H1 (cell line): ENCODE data around the gene TAS2R31. TPM values are rescaled to one million over a fixed set of nuclear protein-coding genes. Genes with fewer than 3 reads are reported as not detected.

ENCODE experiments used
- EP300 ChIP-seq, 2 experiments: IDR thresholded peaks; 1 replicate in 1 of 2; 2 replicates in 1 of 2; pipeline ENCODE4 v1.6.1; 2011 to 2012; ENCODE audit warnings: low read depth in 2 of 2, low read length in 2 of 2, mild to moderate bottlenecking in 2 of 2, borderline replicate concordance in 1 of 2, inconsistent platforms in 1 of 2, moderate library complexity in 1 of 2
- RNF2 ChIP-seq: fragments of 200-900, 300-1000 bp; sonication (generic); IDR thresholded peaks from 2 replicates; pipeline ENCODE4 v1.7.1; 2016; ENCODE audit warnings: borderline replicate concordance, low read depth, mild to moderate bottlenecking, antibody characterized with exemption, low read length; ENCODE audit not compliant: poor library complexity, severe bottlenecking; ENCODE audit errors: missing control alignments
- SAP30 ChIP-seq: fragments of 300-600 bp; sonication (generic); IDR thresholded peaks from 2 replicates; pipeline ENCODE4 v1.7.1; 2012; ENCODE audit warnings: low read length, moderate library complexity, mild to moderate bottlenecking, inconsistent platforms; ENCODE audit not compliant: insufficient read depth, insufficient replicate concordance
- polyA plus RNA-seq, 7 experiments: library from polyadenylated mRNA; depleted of rRNA in 3 of 7; stranded (reverse) in 5 of 7; unstranded in 2 of 7; fragments of >200 nt in 5 of 7; fragments of 200-250 nt in 2 of 7; gene quantifications; 1 replicate in 5 of 7; 2 replicates in 1 of 7; 4 replicates in 1 of 7; pipeline versions ENCODE4 v1.2.1 to v1.2.3, GENCODE V29; 2011 to 2013; ENCODE audit warnings: missing spikeins in 2 of 7, mixed read lengths in 2 of 7
- total RNA-seq: library from RNA; stranded (reverse); fragmentation: NEBNext Ultra II Directional; extraction: Animal tissue kit (Norgen Biotek cat#: 25700); gene quantifications from 2 replicates; pipeline ENCODE4 v1.2.1, GENCODE V29; 2021
- TF ChIP-seq, protein P1 (sequence below): IDR thresholded peaks from 2 replicates; pipeline ENCODE4 v1.6.1; 2011; ENCODE audit warnings: low read depth, mild to moderate bottlenecking, low read length; ENCODE audit not compliant: insufficient read depth

TAS2R31 gene
- total and polyA plus RNA-seq, 2 of the 8 experiments (the other 6 are each of a cell fraction or from before 2014, with no cell fraction given), result 0.24 to 1.4 TPM

DNA sequence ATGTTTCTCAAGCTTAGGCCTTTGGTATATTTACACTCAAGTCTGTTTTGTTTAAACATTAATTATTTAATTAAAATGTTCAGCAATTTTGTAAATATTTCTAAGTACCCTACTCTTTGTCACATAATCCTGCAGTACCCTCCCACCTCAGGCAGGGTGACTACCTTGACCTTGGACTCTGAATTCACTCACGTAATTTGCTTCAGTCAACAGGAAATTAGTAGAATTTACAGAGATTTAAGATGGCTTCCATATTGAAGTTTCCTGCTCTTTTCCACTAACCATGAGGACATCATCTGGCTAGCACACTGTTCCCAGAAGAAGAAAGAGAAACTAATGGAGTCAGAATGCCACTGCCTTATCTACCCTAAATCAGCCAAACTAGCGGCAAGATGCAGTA is 7.8 kb downstream of the TAS2R31 start (continued):
- TF ChIP-seq SAP30 (no peak), EP300 (IDR thresholded peaks at IDR 0.05; ENCODE audit: borderline replicate concordance in 1 of 2, low read depth in 2 of 2, low read length in 2 of 2) (no peak), RNF2 (no peak)
- TF ChIP-seq, protein P1, sequence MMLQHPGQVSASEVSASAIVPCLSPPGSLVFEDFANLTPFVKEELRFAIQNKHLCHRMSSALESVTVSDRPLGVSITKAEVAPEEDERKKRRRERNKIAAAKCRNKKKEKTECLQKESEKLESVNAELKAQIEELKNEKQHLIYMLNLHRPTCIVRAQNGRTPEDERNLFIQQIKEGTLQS, result no peak
